Measurements from ENCODE around the gene DDX6. TPM values are rescaled to one million over a fixed set of nuclear protein-coding genes. Genes with fewer than 3 reads are reported as not detected.

The DDX6 gene
- total and polyA plus RNA-seq, 9 of the 15 experiments (the other 6 are each of a cell fraction or from before 2014, with no cell fraction given), result 10.0 to 102 (median 58.2) TPM

GRCh38 chr11:118791111-118791960 is at the start of gene DDX6 (continued):
- TF ChIP-seq PBX2 (CRISPR knock-in tag; IDR thresholded peaks at IDR 0.05; ENCODE audit: low read depth) (no peak), PBX2 (tag; conservative IDR thresholded peaks at IDR 0.05; ENCODE audit: low read depth) (no peak), NFE2 (IDR thresholded peaks at IDR 0.05; ENCODE audit: low read depth) (no peak), ILK (tag; IDR thresholded peaks at IDR 0.05; ENCODE audit: borderline replicate concordance, low read depth) (no peak), CBX3 (IDR thresholded peaks at IDR 0.05; ENCODE audit: borderline replicate concordance in 1 of 2, low read length in 2 of 2) (0 out of 3 replicates have a peak, but pooled peaks of 1 of the 2 experiments have one; percentile 11), MTF1 (CRISPR knock-in tag; IDR thresholded peaks at IDR 0.05; ENCODE audit: borderline replicate concordance) (no peak), HOMEZ (CRISPR knock-in tag; IDR thresholded peaks at IDR 0.05) (no peak), CREBBP (IDR thresholded peaks at IDR 0.05; ENCODE audit: low read depth, low read length) (no peak), CHD2 (IDR thresholded peaks at IDR 0.05; ENCODE audit: low read depth, low read length) (no peak), AFF1 (IDR thresholded peaks at IDR 0.05; ENCODE audit: low read depth in 1 of 2, partially characterized antibody in 2 of 2) (peak in 1 of 2 experiments; percentile 88), POLR2AphosphoS2 (IDR thresholded peaks at IDR 0.05; ENCODE audit: low read length) (no peak), HMG20A (CRISPR knock-in tag; conservative IDR thresholded peaks at IDR 0.05) (no peak), ZNF586 (CRISPR knock-in tag; conservative IDR thresholded peaks at IDR 0.05) (no peak), GABPB2 (CRISPR knock-in tag; conservative IDR thresholded peaks at IDR 0.05) (no peak), ATF7 (IDR thresholded peaks at IDR 0.05) (peak; percentile 46), FOSL1 (tag; conservative IDR thresholded peaks at IDR 0.05) (no peak), C11orf30 (IDR thresholded peaks at IDR 0.05; ENCODE audit: low read depth) (no peak), ZNF408 (CRISPR knock-in tag; IDR thresholded peaks at IDR 0.05; ENCODE audit: low read depth) (no peak), BRCA1 (IDR thresholded peaks at IDR 0.05) (no peak), BRCA1 (CRISPR knock-in tag; IDR thresholded peaks at IDR 0.05) (no peak), ZNF311 (CRISPR knock-in tag; IDR thresholded peaks at IDR 0.05) (0 out of 2 replicates have a peak, but pooled peaks have one; percentile 37)

Data from K562 (cell line).